ENCODE data around the gene TMEM9B. TPM values are rescaled to one million over a fixed set of nuclear protein-coding genes. Genes with fewer than 3 reads are reported as not detected.

TMEM9B gene
- 36.5 to 39.4 TPM (median 37.7 TPM) in 5 replicates for total RNA-seq (2022; extraction: Qiagen RNA extraction)

GRCh38 chr11:8964324-8965320 is at the start of gene TMEM9B:
Gene TMEM9B, minus strand, starts transcription at chr11:8964442. Its CDS starts 129 bp downstream, at chr11:8964313.

GRCh38 chr11:9003573-9004182 is 39.4 kb upstream of the TMEM9B start, which contains the start of gene NRIP3:
Gene NRIP3, minus strand, starts transcription at chr11:9004001. Its CDS starts 66 bp downstream, at chr11:9003935.

GRCh38 chr11:8942518-8943066 is 21.6 kb downstream of the TMEM9B start, which contains the start of gene ASCL3:
Gene ASCL3, minus strand, starts transcription at chr11:8943016. Its CDS starts 4,855 bp downstream, at chr11:8938161.

GRCh38 chr11:8932564-8933180 is 31.6 kb downstream of the TMEM9B start, which contains the start of gene C11orf16:
Gene C11orf16, minus strand, starts transcription at chr11:8932947. Its CDS starts 639 bp downstream, at chr11:8932308.

GRCh38 chr11:8911029-8911823 is 53.0 kb downstream of the TMEM9B start, which contains the start of gene AKIP1:
Gene AKIP1, plus strand, starts transcription at chr11:8911189. Its CDS starts 261 bp downstream, at chr11:8911450.

Other genes with a start within 250 kb of the TMEM9B start
- 38.7 to 45.6 TPM (median 43.8 TPM) in 5 replicates for gene AKIP1, start 53.3 kb downstream of the TMEM9B start, total RNA-seq (2022; extraction: Qiagen RNA extraction)
- not detected in 5 replicates for gene C11orf16, start 31.5 kb downstream of the TMEM9B start, total RNA-seq (2022; extraction: Qiagen RNA extraction)
- gene ASCL3, start 21.4 kb downstream of the TMEM9B start, total RNA-seq (2022; extraction: Qiagen RNA extraction) = not detected in 5 replicates
- gene NRIP3, start 39.6 kb upstream of the TMEM9B start, total RNA-seq (2022; extraction: Qiagen RNA extraction) = 0.61 to 1.3 TPM (median 0.71 TPM) in 5 replicates
- gene SCUBE2, start 127.2 kb upstream of the TMEM9B start, total RNA-seq (2022; extraction: Qiagen RNA extraction) = 0.28 to 0.46 TPM (median 0.43 TPM) in 5 replicates

Measured in A549 treated with Hydrocortisone at 1 μM for 4 hours (cell line).